T-cell (primary cell): ENCODE results near the gene ITGB6. TPM values are rescaled to one million over a fixed set of nuclear protein-coding genes. Genes with fewer than 3 reads are reported as not detected.

ENCODE experiments used
- ATAC-seq, 4 experiments: fragments of 200-7000 bp in 3 of 4; fragments of 150-1000 bp in 1 of 4; cut with Tn5 transposase; replicated peaks in 1 of 4; 1 replicate in 3 of 4; 2 replicates in 1 of 4; pipeline ENCODE4 v1.10.0; 2021; ENCODE audit warnings: moderate library complexity in 3 of 4, mild to moderate bottlenecking in 2 of 4, moderate number of reproducible peaks in 1 of 4
- CTCF ChIA-PET, 2 donors: fragments of 300-600 bp; sonication (Branson Sonifier 250); formaldehyde crosslinking; loops; one replicate each; lab custom pipeline; 2022; ENCODE audit warnings: antibody characterized with exemption in 2 of 2; lab: Charles Lee
- POLR2A ChIA-PET, 2 donors: fragments of 300-600 bp; sonication (Branson Sonifier 250); formaldehyde crosslinking; loops; one replicate each; lab custom pipeline; 2022; ENCODE audit warnings: antibody characterized with exemption in 2 of 2; lab: Charles Lee
- DNase-seq, 35 experiments: peaks; one replicate each; pipeline versions ENCODE4 v3.0.0 to v3.0.0-alpha.2; 2013 to 2023
- H3K27ac ChIP-seq: one replicate; pipeline ENCODE4 v1.5.1; 2013; ENCODE audit warnings: low read length
- H3K27me3 ChIP-seq, 2 experiments: replicated peaks in 1 of 2; 1 replicate in 1 of 2; 2 replicates in 1 of 2; pipeline versions ENCODE4 v1.6.1 to v1.7.0; 2013; ENCODE audit warnings: low read length in 1 of 2, mixed read lengths in 1 of 2; ENCODE audit not compliant: control insufficient read depth in 2 of 2, insufficient read depth in 2 of 2; ENCODE audit errors: extremely low read depth in 1 of 2
- H3K36me3 ChIP-seq, 2 donors: 1 replicate in 1 of 2; 2 replicates in 1 of 2; pipeline versions ENCODE4 v1.6.1 to v1.7.0; 2013; ENCODE audit warnings: low read length in 1 of 2; ENCODE audit not compliant: control insufficient read depth in 2 of 2, insufficient read depth in 1 of 2; ENCODE audit errors: extremely low read depth in 1 of 2
- H3K4me1 ChIP-seq, 2 experiments: 1 replicate in 1 of 2; 2 replicates in 1 of 2; pipeline versions ENCODE4 v1.6.1 to v1.7.0; 2013; ENCODE audit warnings: low read length in 2 of 2, mixed read lengths in 1 of 2; ENCODE audit not compliant: insufficient read depth in 2 of 2, control insufficient read depth in 1 of 2; ENCODE audit errors: extremely low read depth in 1 of 2
- H3K4me3 ChIP-seq, 2 donors: 1 replicate in 1 of 2; 2 replicates in 1 of 2; pipeline versions ENCODE4 v1.5.1 to v1.7.0; 2013; ENCODE audit warnings: mild to moderate bottlenecking in 2 of 2, low read length in 1 of 2, moderate library complexity in 1 of 2; ENCODE audit not compliant: control insufficient read depth in 1 of 2; ENCODE audit errors: extremely low read depth in 1 of 2
- H3K9me3 ChIP-seq: 2 replicates; pipeline ENCODE4 v1.7.0; 2013
- H3K27ac Mint-ChIP-seq, 2 donors: one replicate each; pipeline ENCODE4 v1.8.0; 2020 to 2021; ENCODE audit warnings: mild to moderate bottlenecking in 2 of 2, mixed read lengths in 2 of 2
- H3K27me3 Mint-ChIP-seq, 2 donors: one replicate each; pipeline ENCODE4 v1.8.0; 2021 to 2022; ENCODE audit warnings: mixed read lengths in 2 of 2
- H3K36me3 Mint-ChIP-seq: one replicate; pipeline ENCODE4 v1.8.0; 2021; ENCODE audit warnings: mixed read lengths
- H3K4me1 Mint-ChIP-seq, 3 donors: one replicate each; pipeline ENCODE4 v1.8.0; 2020 to 2022; ENCODE audit warnings: mixed read lengths in 3 of 3, mild to moderate bottlenecking in 1 of 3
- H3K4me3 Mint-ChIP-seq, 3 donors: one replicate each; pipeline ENCODE4 v1.8.0; 2020 to 2022; ENCODE audit warnings: mild to moderate bottlenecking in 3 of 3, mixed read lengths in 3 of 3, moderate library complexity in 3 of 3
- H3K9me3 Mint-ChIP-seq, 3 donors: one replicate each; pipeline ENCODE4 v1.8.0; 2020 to 2022; ENCODE audit warnings: mixed read lengths in 3 of 3
- WGBS: methylation state at CpG from one replicate; pipeline ENCODE4 v1.1.5; 2013; ENCODE audit warnings: missing lambda C conversion rate; ENCODE audit not compliant: insufficient coverage; 5-methylcytosine and 5-hydroxymethylcytosine counted together
- total RNA-seq, 35 experiments: library from RNA in 6 of 35; stranded (reverse) in 6 of 35; fragments of 120-200 nt in 1 of 35; gene quantifications; one replicate each; pipeline versions ENCODE4 v1.2.1 to v1.2.4 and lab custom pipeline; 2013 to 2026

The ITGB6 gene, protein sequence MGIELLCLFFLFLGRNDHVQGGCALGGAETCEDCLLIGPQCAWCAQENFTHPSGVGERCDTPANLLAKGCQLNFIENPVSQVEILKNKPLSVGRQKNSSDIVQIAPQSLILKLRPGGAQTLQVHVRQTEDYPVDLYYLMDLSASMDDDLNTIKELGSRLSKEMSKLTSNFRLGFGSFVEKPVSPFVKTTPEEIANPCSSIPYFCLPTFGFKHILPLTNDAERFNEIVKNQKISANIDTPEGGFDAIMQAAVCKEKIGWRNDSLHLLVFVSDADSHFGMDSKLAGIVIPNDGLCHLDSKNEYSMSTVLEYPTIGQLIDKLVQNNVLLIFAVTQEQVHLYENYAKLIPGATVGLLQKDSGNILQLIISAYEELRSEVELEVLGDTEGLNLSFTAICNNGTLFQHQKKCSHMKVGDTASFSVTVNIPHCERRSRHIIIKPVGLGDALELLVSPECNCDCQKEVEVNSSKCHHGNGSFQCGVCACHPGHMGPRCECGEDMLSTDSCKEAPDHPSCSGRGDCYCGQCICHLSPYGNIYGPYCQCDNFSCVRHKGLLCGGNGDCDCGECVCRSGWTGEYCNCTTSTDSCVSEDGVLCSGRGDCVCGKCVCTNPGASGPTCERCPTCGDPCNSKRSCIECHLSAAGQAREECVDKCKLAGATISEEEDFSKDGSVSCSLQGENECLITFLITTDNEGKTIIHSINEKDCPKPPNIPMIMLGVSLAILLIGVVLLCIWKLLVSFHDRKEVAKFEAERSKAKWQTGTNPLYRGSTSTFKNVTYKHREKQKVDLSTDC
- total RNA-seq (under 1 TPM in 2 of 5 donors, not detected in 3; 0.09 to 0.38 TPM), total RNA-seq (lab: John Stamatoyannopoulos, UW) (0 to 0.17 (median 0) reads per million in 29 experiments)
- total RNA-seq (2013): 0.29 TPM

DNA sequence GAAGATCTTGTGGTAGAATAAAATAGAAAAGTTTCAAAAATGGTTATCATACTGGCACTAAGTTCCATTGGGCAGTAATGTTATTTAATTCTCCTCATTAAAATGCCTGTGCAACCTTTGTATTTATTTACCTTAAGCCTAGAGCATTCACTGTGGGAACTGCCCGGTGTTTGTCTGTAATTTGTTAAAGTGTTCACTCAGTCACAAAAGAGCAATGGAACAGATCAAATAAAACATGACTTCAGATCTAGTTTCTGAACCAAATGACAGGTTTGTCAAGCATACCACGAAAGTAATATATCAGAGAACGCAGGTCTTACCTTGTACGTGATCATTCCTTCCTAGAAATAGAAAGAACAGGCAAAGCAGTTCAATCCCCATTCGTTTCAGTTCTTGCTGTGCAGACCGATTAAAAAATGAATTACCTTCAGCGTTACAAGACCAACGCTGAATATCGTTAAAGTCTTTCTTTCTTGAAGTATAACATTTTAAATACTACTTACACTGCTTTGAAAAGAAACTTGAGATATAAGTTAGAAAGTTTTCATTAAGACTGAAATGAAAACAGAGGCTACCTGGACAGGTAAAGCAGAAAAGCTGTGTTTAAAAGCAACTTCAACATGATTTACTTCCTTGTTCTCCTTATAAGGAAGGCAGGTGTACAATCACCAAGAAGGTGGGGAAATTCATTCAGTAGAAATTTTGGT is at the start of gene ITGB6:
ITGB6 (minus strand) TSS at position 590 of the 707 bp plus-strand sequence; CDS start at position 381, 209 bp downstream.
- Mint-ChIP-seq H3K4me1 (no peaks in the 10 kb centered on the region), H3K9me3 (no peaks in the 10 kb centered on the region), H3K27me3 (peaks cover 0 to 2% of the 10 kb centered on the region in 2 donors), H3K36me3 (no peaks in the 10 kb centered on the region), H3K27ac (no peak within 1 kb of the TSS), H3K4me3 (no peak within 1 kb of the TSS)
- DNase-seq: no peak
- CTCF ChIA-PET: no interaction called here
- Histone ChIP-seq H3K9me3 (no peaks in the 10 kb centered on the region), H3K4me1 (peaks cover 0 to 3% of the 10 kb centered on the region in 2 experiments), H3K27ac (no peak within 1 kb of the TSS), H3K4me3 (no peak within 1 kb of the TSS), H3K27me3 (no peaks in the 10 kb centered on the region), H3K36me3 (no peaks in the 10 kb centered on the region)
- no peak for ATAC-seq
- 71% methylated on average over 3 of the region's 9 CpGs for WGBS
- POLR2A ChIA-PET: no interaction called here

DNA sequence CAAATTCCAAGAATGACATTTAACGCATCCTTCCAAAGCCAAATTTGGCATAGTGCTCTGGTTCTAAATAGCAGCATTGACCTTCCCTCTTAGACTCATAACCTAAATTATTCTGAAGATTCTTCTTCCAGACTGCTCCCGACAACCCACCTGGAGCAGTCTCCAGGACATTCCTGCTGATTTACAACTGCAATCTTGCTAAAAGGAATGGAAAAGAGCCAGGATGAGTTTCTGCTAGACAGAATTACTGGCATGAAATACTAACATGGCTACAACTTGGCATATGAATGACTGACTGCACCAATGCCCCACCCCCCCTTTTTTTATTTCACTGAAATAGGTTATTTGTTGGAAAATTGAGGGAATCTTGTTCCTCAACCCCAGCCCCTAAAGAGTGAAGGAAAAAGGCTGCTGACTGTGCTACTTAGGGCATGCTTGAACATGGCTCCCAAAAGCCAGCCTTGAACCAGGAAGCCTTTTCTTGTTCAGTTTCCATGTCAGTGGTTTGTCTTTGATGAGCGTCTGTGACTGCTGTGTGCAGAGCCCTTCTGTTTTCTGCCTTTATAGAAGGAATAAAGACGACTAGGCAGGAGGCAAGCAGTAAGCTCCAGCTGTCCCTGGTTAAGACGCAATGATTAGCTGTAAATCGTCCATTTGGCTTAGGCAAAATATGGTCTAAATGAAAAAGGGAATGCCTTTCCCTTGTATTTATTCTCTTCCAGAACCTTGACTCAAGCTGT is 47.4 kb upstream of the ITGB6 start:
- Mint-ChIP-seq H3K27me3 (no peaks in the 10 kb centered on the region), H3K4me1 (no peaks in the 10 kb centered on the region), H3K36me3 (no peaks in the 10 kb centered on the region), H3K27ac (no peak overlapping the region), H3K4me3 (no peak overlapping the region), H3K9me3 (no peaks in the 10 kb centered on the region)
- CTCF ChIA-PET: interaction anchor here in 1 of 2 donors (0.8 kb wide), 1 partner anchor 439 kb away, joined by 3 read pairs; no protein-coding TSS in a partner anchor
- ATAC-seq (no peak), DNase-seq (no peak)
- Histone ChIP-seq H3K36me3 (no peaks in the 10 kb centered on the region), H3K4me3 (no peak overlapping the region), H3K27me3 (no peaks in the 10 kb centered on the region), H3K4me1 (no peaks in the 10 kb centered on the region), H3K9me3 (no peaks in the 10 kb centered on the region), H3K27ac (no peak overlapping the region)
- POLR2A ChIA-PET: no interaction called here
- WGBS: 88% methylated on average over 2 of the region's 6 CpGs

DNA sequence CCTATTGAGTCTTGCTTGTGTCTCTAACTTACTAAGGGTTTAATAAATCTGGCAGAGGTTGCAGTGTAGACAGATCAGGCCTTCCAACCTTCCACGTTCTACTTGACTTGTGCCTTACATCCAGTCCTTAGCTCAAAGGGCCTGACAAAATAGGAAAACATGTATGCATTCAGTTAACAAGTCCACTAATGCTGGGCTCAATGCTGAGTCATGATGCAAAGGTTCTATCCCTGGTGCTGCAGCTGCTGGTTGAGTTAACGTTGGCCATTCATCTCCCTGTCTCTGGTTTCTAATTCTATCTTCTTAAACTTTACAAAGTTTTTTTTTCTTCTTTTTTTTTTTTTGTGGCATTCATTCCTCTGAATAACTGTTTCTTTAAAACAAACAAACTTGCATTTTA is 46.3 kb upstream of the ITGB6 start:
- Histone ChIP-seq H3K4me3 (no peak overlapping the region), H3K36me3 (no peaks in the 10 kb centered on the region), H3K27ac (no peak overlapping the region), H3K27me3 (no peaks in the 10 kb centered on the region), H3K4me1 (no peaks in the 10 kb centered on the region), H3K9me3 (no peaks in the 10 kb centered on the region)
- H3K4me1 Mint-ChIP-seq: no peaks in the 10 kb centered on the region
- POLR2A ChIA-PET: interaction anchor here in 1 of 2 donors (0.7 kb wide), 1 partner anchor 292 kb away, joined by 6 read pairs; no protein-coding TSS in a partner anchor
- ATAC-seq (no peak), DNase-seq (no peak)
- H3K4me3 Mint-ChIP-seq: no peak overlapping the region
- no peaks in the 10 kb centered on the region for H3K36me3 Mint-ChIP-seq
- no peaks in the 10 kb centered on the region for H3K9me3 Mint-ChIP-seq
- H3K27me3 Mint-ChIP-seq: no peaks in the 10 kb centered on the region
- H3K27ac Mint-ChIP-seq: no peak overlapping the region
- CTCF ChIA-PET: no interaction called here
- 100% methylated on average over 1 of the region's 2 CpGs for WGBS

DNA sequence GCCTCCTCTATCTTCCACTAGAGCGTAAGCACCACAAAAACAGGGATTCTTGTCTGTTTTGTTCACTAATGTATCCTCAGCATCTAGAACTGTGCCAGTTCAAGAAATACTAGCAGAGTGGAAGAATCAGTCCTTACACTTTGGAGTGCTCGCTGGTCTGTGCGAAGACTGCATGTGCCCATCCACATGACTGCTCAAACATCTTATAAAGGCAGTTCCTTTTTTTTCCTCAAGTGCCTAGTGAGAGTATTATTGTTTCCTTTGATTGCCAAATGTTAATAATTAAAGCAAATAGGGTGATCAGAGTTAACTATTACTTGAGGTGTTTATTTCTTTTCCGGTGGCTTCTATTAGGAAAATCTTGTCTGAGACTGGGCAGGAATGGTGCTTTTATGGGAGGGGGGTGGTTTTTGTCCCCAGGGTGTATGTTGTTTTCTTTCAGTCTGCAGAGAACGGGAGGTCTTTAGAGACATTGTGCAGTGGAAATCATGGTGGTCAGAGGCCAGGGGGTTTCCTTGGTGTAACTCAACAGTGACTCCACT is 45.6 kb upstream of the ITGB6 start:
- Mint-ChIP-seq H3K4me1 (no peaks in the 10 kb centered on the region), H3K36me3 (no peaks in the 10 kb centered on the region), H3K9me3 (no peaks in the 10 kb centered on the region), H3K27ac (no peak overlapping the region), H3K4me3 (no peak overlapping the region), H3K27me3 (no peaks in the 10 kb centered on the region)
- Histone ChIP-seq H3K27ac (no peak overlapping the region), H3K4me1 (no peaks in the 10 kb centered on the region), H3K9me3 (no peaks in the 10 kb centered on the region), H3K27me3 (no peaks in the 10 kb centered on the region), H3K4me3 (no peak overlapping the region), H3K36me3 (no peaks in the 10 kb centered on the region)
- DNase-seq (no peak), ATAC-seq (no peak)
- POLR2A ChIA-PET: no interaction called here
- CTCF ChIA-PET: no interaction called here
- 100% methylated on average over 4 of the region's 5 CpGs for WGBS

DNA sequence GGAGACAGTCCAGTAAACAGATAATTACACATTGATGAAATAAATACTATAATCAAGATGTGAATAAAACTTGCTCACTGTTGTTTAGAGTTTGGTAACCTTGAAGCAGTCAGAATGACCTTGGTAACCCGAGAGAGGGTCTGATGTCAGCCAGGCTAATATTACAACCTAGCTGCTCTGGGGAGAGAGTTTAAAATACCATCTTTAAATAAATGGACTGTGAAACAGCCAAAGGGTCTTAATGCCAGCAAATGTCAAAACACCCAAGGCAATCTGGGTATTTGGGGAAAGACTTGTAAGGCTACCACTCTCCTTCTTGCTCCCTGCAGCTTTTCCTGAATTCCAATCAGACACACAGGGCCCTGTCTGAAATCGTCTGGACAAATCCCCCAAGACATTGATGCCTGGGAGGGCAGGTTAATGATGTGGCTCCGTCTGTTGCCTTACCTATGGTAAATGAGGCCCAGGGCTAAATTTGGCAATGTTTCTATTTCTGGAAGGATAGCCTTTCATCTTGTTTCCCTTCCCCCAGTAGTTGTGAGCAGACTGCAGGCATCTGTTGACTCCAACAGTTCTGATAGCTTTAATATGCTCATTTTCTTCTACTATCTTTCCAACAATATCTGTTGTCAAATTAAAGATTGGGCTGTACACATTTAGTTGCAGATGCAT is 43.0 kb upstream of the ITGB6 start:
- Mint-ChIP-seq H3K4me1 (no peaks in the 10 kb centered on the region), H3K9me3 (no peaks in the 10 kb centered on the region), H3K27me3 (no peaks in the 10 kb centered on the region), H3K36me3 (no peaks in the 10 kb centered on the region), H3K27ac (no peak overlapping the region), H3K4me3 (no peak overlapping the region)
- Histone ChIP-seq H3K9me3 (no peaks in the 10 kb centered on the region), H3K36me3 (no peaks in the 10 kb centered on the region), H3K4me1 (no peaks in the 10 kb centered on the region), H3K27me3 (no peaks in the 10 kb centered on the region), H3K4me3 (no peak overlapping the region), H3K27ac (no peak overlapping the region)
- ATAC-seq: no peak
- DNase-seq: no peak
- POLR2A ChIA-PET: no interaction called here
- WGBS: no CpG with 5 or more reads among the region's 3 CpGs
- CTCF ChIA-PET: no interaction called here
